Measurements from ENCODE around the gene TRPM3.

TRPM3 gene

GRCh38 chr9:70814597-70814996, 306.8 kb downstream of the TRPM3 start:
- no peak for DNase-seq

- no peak for DNase-seq
These were observed 308.3 kb downstream of the TRPM3 start for GRCh38 chr9:70813141-70813540.

- DNase-seq: no peak
These were observed 309.8 kb downstream of the TRPM3 start for GRCh38 chr9:70811638-70812037.

GRCh38 chr9:70806875-70807274, 314.5 kb downstream of the TRPM3 start:
- no peak for DNase-seq

GRCh38 chr9:70805949-70806348, 315.5 kb downstream of the TRPM3 start:
- DNase-seq: peak in 1 of 2 experiments; percentile 54

GRCh38 chr9:70802758-70803436, 318.5 kb downstream of the TRPM3 start:
- no peak for DNase-seq

- DNase-seq: no peak
These were observed 319.2 kb downstream of the TRPM3 start for GRCh38 chr9:70802206-70802605.

- DNase-seq: no peak
These were observed 320.1 kb downstream of the TRPM3 start for GRCh38 chr9:70801181-70801829.

- no peak for DNase-seq
These were observed 323.4 kb downstream of the TRPM3 start for GRCh38 chr9:70798018-70798417.

- DNase-seq: no peak
These were observed 325.6 kb downstream of the TRPM3 start for GRCh38 chr9:70795841-70796240.

- no peak for DNase-seq
These were observed 328.6 kb downstream of the TRPM3 start for GRCh38 chr9:70792796-70793195.

- no peak for DNase-seq
These were observed 329.5 kb downstream of the TRPM3 start for GRCh38 chr9:70791936-70792335.

- no peak for DNase-seq
These were observed 332.3 kb downstream of the TRPM3 start for GRCh38 chr9:70789086-70789485.

- DNase-seq: no peak
These were observed 337.0 kb downstream of the TRPM3 start for GRCh38 chr9:70784456-70784855.

GRCh38 chr9:70778568-70778967, 342.9 kb downstream of the TRPM3 start:
- no peak for DNase-seq

- DNase-seq: no peak
These were observed 347.8 kb downstream of the TRPM3 start for GRCh38 chr9:70773579-70773978.

- peak; percentile 85 to 96 for DNase-seq
These were observed 348.8 kb downstream of the TRPM3 start for GRCh38 chr9:70772601-70773000.

GRCh38 chr9:70765946-70766345, 355.5 kb downstream of the TRPM3 start:
- no peak for DNase-seq

GRCh38 chr9:70761139-70761670, 360.2 kb downstream of the TRPM3 start:
- DNase-seq: no peak

GRCh38 chr9:70760228-70760627, 361.2 kb downstream of the TRPM3 start:
- DNase-seq: no peak

GRCh38 chr9:70753311-70753710, 368.1 kb downstream of the TRPM3 start:
- no peak for DNase-seq

- no peak for DNase-seq
These were observed 372.4 kb downstream of the TRPM3 start for GRCh38 chr9:70749066-70749465.

GRCh38 chr9:70747261-70747718, 374.1 kb downstream of the TRPM3 start:
- DNase-seq: no peak

GRCh38 chr9:70746760-70747159, 374.7 kb downstream of the TRPM3 start:
- no peak for DNase-seq
